MG63 (cell line): ENCODE data around the gene HES1. TPM values are rescaled to one million over a fixed set of nuclear protein-coding genes. Genes with fewer than 3 reads are reported as not detected.
"Not testable (repeated sequence)": the region's sequence is repeated elsewhere in the genome, so short reads cannot be mapped to it uniquely, and the experiment has no call there.

Experiments
- DNase-seq: peaks from one replicate; pipeline ENCODE4 v3.0.0-alpha.2; 2020
- H3K27me3 ChIP-seq: fragments of 250-450 bp; sonication (Bioruptor Pico); 2 replicates; pipeline ENCODE4 v1.5.1; 2020; ENCODE audit warnings: mild to moderate bottlenecking, moderate library complexity
- H3K36me3 ChIP-seq: fragments of 250-450 bp; sonication (Bioruptor Pico); 2 replicates; pipeline ENCODE4 v1.5.1; 2020; ENCODE audit warnings: mild to moderate bottlenecking, moderate library complexity
- H3K4me3 ChIP-seq: fragments of 250-450 bp; sonication (Bioruptor Pico); 2 replicates; pipeline ENCODE4 v1.5.1; 2020; ENCODE audit warnings: mild to moderate bottlenecking, moderate library complexity
- H3K9me3 ChIP-seq: fragments of 250-450 bp; sonication (Bioruptor Pico); 2 replicates; pipeline ENCODE4 v1.5.1; 2020; ENCODE audit warnings: mild to moderate bottlenecking, moderate library complexity
- total RNA-seq: library from RNA; depleted of rRNA; stranded (reverse); fragments of >200 nt; shearing (Covaris generic); gene quantifications from 2 replicates; pipeline ENCODE4 v1.2.3, GENCODE V29; 2014; ENCODE audit warnings: low replicate concordance; rRNA removed

HES1 gene, protein sequence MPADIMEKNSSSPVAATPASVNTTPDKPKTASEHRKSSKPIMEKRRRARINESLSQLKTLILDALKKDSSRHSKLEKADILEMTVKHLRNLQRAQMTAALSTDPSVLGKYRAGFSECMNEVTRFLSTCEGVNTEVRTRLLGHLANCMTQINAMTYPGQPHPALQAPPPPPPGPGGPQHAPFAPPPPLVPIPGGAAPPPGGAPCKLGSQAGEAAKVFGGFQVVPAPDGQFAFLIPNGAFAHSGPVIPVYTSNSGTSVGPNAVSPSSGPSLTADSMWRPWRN
- total RNA-seq = 17.7 and 19.3 TPM in 2 replicates

DNA sequence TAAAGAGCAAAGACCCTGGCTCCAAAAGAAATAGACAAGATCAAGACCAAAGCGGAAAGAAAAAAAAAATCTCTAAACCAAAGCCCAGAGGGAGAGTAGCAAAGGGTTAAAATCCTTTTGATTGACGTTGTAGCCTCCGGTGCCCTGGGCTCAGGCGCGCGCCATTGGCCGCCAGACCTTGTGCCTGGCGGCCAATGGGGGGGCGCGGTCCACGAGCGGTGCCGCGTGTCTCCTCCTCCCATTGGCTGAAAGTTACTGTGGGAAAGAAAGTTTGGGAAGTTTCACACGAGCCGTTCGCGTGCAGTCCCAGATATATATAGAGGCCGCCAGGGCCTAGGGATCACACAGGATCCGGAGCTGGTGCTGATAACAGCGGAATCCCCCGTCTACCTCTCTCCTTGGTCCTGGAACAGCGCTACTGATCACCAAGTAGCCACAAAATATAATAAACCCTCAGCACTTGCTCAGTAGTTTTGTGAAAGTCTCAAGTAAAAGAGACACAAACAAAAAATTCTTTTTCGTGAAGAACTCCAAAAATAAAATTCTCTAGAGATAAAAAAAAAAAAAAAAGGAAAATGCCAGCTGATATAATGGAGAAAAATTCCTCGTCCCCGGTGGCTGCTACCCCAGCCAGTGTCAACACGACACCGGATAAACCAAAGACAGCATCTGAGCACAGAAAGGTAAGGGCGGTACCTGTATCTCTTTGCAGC, at the start of gene HES1:
Gene HES1 (plus strand): TSS at position 343 of the 713 bp plus-strand sequence. CDS start 233 bp downstream, at position 576.
- Histone ChIP-seq H3K9me3 (no peaks in the 10 kb centered on the region), H3K27me3 (no peaks in the 10 kb centered on the region), H3K36me3 (peaks cover 5% of the 10 kb centered on the region; the same call in 1 of the 2 replicates), H3K4me3 (peak within 1 kb of the TSS; percentile 65)
- DNase-seq = peak; percentile 96

DNA sequence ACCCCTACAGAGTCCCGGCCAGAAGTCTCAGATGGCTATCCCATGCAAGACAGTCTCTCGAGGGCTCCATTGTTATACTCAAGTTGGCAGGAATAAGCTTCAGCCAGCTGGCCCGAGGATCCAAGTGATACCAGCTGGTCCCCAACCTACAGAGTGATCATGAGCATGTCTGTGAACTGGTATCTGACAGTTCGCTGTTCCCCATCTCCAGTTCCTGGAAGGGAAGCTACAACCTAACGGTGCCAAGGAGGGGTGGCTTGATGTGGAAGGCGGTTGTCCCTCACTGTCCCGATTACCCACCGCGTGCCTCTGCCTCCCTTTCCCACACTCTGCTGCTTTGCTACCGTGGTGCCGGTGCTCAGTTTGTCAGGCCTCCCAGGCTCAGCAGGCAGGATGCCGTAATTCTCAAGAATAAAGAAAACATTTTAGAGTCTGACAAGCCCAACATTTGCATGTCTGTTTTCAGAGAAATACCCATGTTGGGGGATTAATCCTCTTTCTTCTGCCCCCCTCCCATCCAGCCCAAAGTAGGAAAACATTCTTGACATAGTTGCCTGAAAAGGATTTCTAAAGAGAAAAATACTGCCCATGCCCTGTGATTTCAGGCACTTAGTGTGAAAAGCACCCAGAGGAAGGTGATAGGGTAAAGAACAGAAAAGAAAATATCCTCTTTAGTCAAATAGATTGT, 49.4 kb upstream of the HES1 start:
- Histone ChIP-seq H3K36me3 (no peaks in the 10 kb centered on the region), H3K4me3 (no peak overlapping the region), H3K27me3 (no peaks in the 10 kb centered on the region), H3K9me3 (no peaks in the 10 kb centered on the region)
- no peak for DNase-seq

DNA sequence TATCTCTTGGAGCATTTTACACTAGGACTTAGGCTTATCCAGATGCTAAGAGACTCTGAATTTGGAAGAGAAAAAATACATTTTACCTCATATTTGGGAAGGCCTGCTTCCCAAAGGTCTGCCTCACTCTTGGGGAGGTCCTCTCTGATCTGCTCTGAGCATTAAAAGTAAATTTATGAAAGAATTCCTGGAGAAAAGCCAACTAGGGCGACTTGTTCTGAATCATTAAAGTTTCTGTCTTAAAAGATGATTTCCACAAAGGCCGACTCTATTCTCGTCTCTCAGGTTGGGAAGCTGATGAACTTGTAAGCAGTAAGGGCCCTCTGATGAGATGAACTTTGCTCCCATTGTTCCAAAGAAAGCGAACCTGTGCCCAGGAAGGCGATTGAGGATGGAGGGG, 48.7 kb upstream of the HES1 start:
- H3K4me3 ChIP-seq = no peak overlapping the region
- no peak for DNase-seq
- H3K9me3 ChIP-seq = no peaks in the 10 kb centered on the region
- H3K27me3 ChIP-seq = no peaks in the 10 kb centered on the region
- no peaks in the 10 kb centered on the region for H3K36me3 ChIP-seq

DNA sequence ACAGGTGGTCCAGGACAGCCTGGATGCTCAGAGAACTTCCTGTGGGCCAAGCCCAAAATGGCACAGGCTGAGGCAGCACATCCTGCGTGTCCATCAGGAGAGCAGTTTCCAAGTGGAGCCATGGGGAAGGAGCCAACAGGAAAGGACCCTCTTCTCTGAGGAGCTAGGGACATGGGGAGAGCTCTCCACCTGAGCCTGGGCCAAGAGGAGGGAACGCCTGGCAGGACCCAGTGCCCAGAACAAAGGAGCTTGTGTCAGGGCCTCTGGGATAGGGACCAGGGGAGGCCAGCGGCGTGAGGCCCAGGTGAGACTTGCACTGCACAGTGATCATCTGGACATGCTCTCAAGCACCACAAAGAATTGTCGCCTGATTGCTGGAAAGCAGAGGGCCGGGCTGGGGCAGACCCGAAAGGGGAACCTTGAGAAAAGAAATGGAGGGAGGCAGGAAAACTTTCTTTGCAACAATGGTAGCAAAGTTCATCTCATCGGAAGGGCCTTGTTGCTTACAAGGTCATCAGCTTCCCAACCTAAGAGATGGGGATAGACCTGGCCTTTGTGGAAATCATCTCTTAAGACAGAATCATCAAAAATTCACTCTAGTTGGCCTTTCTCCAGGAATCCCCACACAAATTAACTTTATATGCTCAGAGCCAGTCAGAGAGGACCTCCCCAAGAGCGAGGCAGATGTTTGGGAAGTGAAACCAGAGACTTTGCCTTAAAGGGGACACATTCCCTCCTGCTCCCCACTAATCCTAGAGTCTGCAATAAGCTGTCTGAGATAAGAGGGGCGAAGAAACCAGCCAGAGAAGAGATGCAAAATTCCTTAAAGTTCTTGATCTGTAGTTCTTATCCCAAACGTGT, 47.7 kb upstream of the HES1 start:
- no peak for DNase-seq
- H3K36me3 ChIP-seq = no peaks in the 10 kb centered on the region
- H3K4me3 ChIP-seq = no peak overlapping the region
- no peaks in the 10 kb centered on the region for H3K9me3 ChIP-seq
- H3K27me3 ChIP-seq = no peaks in the 10 kb centered on the region

DNA sequence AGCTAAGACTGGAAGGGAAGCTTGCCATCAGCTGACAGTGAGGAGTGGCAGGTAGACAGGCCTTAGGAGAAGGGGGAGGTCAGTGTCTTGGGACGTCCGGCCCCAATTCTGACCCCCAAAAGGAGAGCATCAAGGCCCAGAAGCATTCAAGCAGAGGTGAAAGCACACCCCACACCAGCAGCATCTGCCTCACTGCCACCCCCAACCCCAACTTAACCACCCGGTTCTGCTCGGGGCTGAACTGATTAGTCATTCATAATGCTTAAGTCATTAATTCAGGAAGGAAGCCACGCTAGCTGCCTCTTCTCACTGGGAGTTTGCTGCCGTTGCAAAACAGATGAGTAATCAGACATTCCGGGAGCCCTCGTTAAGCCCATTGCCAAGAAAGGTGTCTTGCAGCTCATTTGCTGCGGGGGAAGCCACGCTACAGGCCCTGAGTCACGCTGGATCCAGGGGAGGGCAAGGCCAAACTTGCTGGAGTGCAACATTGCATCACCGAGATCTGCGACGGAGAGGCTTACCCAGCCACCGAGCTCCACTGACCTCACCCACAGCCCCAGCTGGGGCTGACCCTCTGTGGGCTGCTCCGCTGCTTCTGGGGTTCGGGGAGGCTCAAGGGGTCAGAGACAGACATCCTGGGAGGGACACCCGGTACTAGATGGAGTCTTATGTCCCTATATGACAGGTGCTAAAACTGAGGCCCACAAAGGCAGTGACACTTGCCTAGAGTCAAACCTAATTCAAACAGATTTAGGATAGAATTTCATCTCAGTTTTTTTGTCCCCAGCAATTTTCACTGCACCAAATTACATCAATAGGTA, 46.4 kb upstream of the HES1 start:
- Histone ChIP-seq H3K27me3 (no peaks in the 10 kb centered on the region), H3K9me3 (no peaks in the 10 kb centered on the region), H3K36me3 (no peaks in the 10 kb centered on the region), H3K4me3 (no peak overlapping the region)
- DNase-seq = peak; percentile 99

DNA sequence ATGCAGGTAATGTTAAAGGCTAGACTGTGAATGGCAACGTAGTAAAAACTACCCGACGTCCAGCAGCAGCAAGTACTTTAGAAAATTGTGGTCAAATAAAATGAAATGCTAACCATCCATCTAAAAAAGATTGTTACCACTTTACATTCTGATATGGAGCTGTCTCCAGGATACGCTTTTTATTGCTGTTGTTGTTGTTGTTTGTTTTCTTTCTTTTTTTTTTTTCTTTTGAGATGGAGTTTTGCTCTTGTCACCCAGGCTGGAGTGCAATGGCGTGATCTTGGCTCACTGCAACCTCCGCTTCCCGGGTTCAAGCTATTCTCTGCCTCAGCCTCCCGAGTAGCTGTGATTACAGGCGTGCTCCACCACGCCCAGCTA, 45.8 kb upstream of the HES1 start:
- not testable (repeated sequence) for H3K4me3 ChIP-seq, DNase-seq, H3K36me3 ChIP-seq, H3K27me3 ChIP-seq, H3K9me3 ChIP-seq

DNA sequence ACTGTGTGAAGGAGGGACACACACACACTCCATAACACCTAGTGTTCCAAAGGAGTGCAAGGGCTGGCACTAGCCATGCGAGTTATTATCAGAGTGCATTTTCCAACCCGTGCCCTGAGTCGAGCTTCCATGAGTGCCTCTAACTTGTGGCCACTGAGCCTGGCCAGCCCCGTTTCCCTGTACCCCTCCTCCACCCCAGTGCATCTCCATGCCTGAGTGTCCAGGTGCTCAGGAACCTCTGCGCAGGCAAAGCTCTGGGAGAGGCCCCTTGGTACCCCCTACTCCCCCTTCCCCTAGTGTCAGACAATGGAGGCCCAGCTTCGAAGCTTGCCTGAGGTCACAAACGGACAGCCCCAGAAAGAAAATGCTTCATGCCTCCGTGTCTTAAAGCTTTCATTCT, 45.2 kb upstream of the HES1 start:
- Histone ChIP-seq H3K9me3 (no peaks in the 10 kb centered on the region), H3K36me3 (no peaks in the 10 kb centered on the region), H3K27me3 (no peaks in the 10 kb centered on the region), H3K4me3 (no peak overlapping the region)
- DNase-seq = no peak

DNA sequence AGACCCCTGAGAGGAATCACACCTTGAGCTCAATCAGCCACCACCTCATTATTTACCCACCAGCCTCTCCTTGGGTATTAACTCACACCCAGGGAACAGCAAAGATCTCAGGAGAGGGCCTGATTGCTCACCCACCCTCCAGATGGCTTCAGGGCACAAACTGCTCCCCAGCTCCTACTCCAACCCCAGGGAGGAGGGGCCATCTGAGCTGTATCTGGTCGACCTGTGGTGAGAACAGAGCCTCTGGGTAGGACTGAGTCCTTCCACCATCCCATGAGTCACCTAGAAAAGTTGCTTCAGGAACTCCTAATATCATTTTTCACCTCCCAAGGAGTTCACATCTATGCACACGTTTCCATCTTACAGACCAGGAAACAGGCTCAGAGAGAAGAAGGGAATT, 44.8 kb upstream of the HES1 start:
- Histone ChIP-seq H3K36me3 (no peaks in the 10 kb centered on the region), H3K4me3 (no peak overlapping the region), H3K9me3 (no peaks in the 10 kb centered on the region), H3K27me3 (no peaks in the 10 kb centered on the region)
- DNase-seq = peak; percentile 62

DNA sequence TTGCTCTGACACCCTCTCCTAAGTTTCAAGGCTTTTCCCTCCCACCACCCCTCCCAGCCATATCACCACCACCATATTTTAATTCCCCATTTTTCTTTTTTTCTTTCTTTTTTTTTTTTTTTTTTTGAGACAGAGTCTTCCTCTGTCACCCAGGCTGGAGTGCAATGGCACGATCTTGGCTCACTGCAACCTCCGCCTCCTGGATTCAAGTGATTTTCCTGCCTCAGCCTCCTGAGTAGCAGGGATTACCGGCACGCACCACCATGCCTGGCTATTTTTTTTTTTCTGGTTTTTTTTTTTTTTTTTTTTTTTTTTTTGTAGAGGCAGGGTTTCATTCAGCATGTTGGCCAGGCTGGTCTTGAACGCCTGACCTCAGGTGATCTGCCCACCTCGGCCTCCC, 44.1 kb upstream of the HES1 start:
- not testable (repeated sequence) for DNase-seq, H3K27me3 ChIP-seq, H3K36me3 ChIP-seq, H3K4me3 ChIP-seq, H3K9me3 ChIP-seq

DNA sequence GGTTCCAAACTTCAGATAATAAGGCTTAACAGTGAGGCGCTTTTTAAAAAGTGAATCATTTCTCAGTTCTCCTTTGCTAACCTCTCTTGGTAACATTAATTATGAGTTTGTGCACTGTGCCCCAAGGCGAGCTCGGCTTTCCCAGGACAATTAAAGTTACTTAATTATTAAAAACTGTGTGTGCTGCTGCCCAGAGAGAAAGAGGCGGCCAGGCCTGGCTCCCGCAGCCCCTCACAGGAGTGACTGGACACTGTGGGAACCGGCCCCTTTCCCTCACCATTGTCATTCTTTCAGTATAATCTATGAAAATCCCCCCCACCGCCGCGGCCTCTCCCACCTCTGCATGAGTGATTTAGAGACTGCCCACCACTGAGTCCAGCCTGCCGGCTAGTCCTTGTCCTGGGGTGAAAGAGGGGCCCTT, 43.1 kb upstream of the HES1 start:
- H3K27me3 ChIP-seq = no peaks in the 10 kb centered on the region
- H3K4me3 ChIP-seq = no peak overlapping the region
- H3K36me3 ChIP-seq = no peaks in the 10 kb centered on the region
- H3K9me3 ChIP-seq = no peaks in the 10 kb centered on the region
- no peak for DNase-seq

DNA sequence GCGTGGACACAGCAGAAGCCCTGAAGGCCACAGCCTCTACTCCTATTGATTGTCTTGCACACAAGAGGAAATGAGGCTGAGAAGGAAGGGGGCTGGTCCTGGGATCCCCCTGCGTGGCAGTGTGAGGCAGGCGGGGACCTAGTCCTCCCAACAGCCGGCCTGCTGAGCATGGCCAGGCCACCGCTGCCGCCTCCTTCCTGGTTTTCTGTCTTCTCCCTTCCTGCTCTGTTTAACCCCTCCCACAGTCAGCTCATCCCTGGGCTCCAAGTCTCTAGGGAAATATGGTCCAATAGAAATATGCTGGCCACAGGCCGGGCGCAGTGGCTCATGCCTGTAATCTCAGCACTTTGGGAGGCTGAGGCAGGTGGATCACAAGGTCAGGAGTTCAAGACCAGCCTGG, 42.1 kb upstream of the HES1 start:
- Histone ChIP-seq H3K4me3 (no peak overlapping the region), H3K27me3 (no peaks in the 10 kb centered on the region), H3K36me3 (no peaks in the 10 kb centered on the region), H3K9me3 (no peaks in the 10 kb centered on the region)
- DNase-seq = no peak

DNA sequence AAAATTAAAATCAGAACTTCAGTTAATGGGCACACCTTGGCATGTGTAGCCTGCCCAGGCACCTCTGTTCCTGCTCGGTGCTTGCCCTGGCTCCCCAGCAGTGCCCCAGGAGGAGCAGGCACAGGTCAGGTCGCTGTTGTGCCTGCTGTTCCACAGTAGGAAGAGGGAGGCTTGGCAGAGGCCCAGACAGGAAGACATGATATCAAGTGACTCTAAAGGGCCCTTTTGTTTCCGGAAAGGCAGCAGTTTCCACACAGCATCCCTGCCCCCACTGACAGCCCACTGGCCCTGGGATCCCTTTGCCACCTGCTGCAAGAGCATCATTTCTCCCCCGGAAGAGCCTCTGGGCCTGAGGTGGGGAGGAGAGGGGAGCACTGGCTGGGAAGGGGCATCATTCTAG, 40.5 kb upstream of the HES1 start:
- H3K27me3 ChIP-seq = no peaks in the 10 kb centered on the region
- no peaks in the 10 kb centered on the region for H3K36me3 ChIP-seq

DNA sequence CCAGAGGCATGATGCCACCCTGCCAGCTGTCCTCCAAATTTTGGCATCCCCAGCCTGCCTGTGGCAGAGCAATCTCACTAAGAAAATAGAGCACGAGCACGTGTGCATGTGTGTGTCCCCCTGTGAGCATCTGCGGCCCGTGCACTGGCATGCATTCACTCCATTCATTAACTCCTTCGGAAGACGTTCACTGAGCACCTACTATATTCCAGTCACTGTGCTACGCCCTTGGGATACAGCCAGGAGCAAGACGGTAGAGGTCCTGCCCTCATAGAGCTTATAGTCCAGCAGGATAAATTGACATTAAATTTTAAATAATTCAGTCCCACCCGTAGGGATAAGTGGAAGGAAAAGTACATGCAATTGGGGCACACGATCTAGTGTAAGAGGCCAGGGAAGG, 40.0 kb upstream of the HES1 start:
- Histone ChIP-seq H3K27me3 (no peaks in the 10 kb centered on the region), H3K9me3 (no peaks in the 10 kb centered on the region), H3K4me3 (no peak overlapping the region), H3K36me3 (no peaks in the 10 kb centered on the region)
- DNase-seq = no peak

More for the DNA sequence above, 40.5 kb upstream of the HES1 start:
- Histone ChIP-seq H3K4me3 (no peak overlapping the region), H3K9me3 (no peaks in the 10 kb centered on the region)
- DNase-seq = no peak

DNA sequence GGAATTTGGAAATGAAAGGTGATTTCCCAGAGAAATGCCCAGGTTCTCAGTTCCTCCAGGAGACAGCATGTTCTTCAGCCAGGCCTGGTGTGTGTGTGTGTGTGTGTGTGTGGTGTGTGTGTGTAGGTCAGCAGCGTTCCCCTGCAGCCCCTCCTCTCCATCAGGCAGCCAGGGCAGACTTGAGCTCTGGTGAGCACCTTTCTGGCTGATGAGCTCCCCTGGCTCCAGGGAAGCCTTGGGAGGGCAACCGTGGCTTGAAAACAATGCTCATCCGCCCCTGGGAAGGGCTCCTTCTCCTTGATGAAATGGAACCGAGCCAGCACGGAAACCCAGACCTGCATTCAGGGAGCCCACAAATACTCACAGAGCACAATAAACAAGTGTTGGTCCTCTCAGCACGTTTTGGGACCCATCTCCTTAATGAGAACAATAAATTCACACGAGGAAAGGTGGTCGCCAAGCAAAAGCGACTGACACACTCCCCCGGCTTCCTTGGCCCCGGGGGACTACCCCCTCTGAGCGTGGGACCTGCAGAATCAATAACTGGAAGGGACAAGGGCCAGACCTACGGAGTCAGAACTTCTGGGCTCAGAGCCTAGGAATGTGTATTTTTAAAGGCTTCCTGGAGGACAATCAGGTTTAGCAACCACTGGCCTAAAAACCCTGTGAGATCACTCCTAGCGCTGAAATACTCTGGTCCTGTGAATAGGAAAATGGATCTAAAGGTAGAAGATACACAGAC, 38.6 kb upstream of the HES1 start:
- Histone ChIP-seq H3K27me3 (no peaks in the 10 kb centered on the region), H3K4me3 (no peak overlapping the region), H3K9me3 (no peaks in the 10 kb centered on the region), H3K36me3 (no peaks in the 10 kb centered on the region)
- peak; percentile 23 for DNase-seq

DNA sequence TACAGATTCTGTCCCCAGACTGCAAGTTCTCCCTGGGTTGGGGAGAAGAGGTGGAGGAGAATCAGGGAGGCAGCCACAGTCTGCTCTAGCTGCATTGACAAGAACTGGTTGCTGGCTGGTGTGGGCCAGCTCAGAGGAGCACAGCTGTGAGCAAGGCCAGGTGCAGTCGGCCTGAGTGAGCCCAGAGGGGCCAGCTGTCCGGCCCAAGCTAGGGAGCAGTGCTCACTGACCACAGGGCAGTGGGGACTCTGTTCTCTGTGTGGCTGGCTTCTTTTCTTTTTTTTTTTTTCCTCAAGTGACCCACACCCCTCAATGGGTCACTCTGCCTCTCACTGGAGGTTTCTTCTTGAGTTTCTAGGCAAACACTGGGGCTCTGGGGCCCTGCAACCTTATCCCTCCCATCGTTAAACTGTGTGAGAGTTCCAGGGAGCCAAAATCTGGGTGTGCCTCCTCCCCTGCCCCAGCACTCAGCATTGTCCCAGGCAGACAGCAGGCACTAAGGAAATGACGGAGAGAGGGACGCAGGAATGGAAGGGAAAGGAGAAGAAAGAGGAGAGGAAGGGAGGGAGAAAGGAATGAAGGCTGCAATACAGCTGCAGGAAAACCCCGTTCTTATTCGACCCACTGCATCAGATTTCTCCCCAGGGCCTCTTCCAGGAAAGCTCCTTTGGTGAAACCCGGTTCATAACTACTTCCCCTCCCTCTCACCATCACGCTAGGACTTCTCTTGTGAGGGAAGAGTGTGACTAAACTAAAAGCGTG, 37.7 kb upstream of the HES1 start:
- Histone ChIP-seq H3K4me3 (no peak overlapping the region), H3K27me3 (no peaks in the 10 kb centered on the region), H3K9me3 (no peaks in the 10 kb centered on the region), H3K36me3 (no peaks in the 10 kb centered on the region)
- DNase-seq = no peak
